NCI-H524 (cell line): ENCODE measurements around the gene ENSA.
A peak's percentile ranks its signal among the peaks of the same experiment; 100 is the strongest.
"Not testable (repeated sequence)": the region's sequence is repeated elsewhere in the genome, so short reads cannot be mapped to it uniquely, and the experiment has no call there.

Experiments
- DNase-seq, 2 experiments: peaks; one replicate each; lab custom pipeline; 2025; lab: John Stamatoyannopoulos, UW

ENSA gene

DNA sequence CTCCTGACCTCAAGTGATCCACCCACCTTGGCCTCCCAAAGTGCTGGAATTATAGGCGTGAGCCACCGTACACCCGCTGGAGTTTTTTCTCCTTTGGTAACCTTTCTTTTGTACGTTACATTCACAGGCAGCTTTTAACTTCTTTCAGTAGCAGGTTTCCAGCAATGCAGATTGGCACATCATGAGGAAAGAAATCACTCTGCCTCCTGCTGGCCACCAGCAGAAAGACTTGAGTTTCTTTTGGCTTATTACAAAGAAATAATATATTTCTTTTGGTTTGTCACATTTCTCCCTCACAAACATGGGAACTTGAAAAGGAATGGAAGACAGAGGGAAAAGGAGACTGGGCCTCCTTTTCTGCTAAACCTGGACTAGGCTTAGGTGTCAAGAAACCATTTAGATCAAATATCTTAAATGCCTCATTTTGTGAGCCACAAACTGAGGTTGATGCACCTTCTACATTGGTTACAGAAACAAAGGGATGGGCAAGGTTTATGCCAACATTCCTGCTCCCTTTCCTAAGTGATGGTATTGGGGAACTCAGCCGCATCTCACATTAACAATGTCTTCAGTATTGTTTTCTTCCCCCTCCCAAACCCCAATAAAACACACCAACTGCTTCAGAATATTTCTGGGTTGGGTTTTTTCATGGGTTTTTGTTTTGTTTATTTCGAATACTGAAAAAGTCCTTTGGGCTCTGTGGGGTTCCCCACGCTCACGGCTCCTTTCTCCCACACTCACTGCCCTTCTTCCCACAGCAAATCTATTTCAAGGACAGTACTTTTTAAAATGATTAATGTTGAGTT, 7.7 kb downstream of the ENSA start:
- DNase-seq = peak in 1 of 2 experiments; percentile 16

DNA sequence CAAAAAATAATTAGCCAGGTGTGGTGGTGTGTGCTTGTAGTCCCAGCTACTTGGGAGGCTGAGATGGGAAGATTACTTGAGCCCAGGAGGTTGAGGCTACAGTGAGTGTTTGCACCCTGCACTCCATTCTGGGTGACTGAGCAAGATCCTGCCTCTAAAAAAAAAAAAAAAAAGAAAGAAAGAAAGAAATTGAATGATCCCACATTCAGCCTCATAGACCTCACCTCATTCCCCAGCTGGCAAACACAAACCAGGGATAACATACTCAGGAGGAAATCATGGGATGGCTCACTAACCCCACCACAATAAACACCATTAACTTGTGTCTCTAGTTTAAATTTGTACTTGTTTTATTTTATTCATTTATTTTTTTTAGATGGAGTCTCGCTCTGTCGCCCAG, 8.5 kb downstream of the ENSA start:
- DNase-seq = no peak

- peak; percentile 0 to 24 for DNase-seq
Observed at GRCh38 chr1:150619576-150620509, 9.6 kb downstream of the ENSA start.

DNA sequence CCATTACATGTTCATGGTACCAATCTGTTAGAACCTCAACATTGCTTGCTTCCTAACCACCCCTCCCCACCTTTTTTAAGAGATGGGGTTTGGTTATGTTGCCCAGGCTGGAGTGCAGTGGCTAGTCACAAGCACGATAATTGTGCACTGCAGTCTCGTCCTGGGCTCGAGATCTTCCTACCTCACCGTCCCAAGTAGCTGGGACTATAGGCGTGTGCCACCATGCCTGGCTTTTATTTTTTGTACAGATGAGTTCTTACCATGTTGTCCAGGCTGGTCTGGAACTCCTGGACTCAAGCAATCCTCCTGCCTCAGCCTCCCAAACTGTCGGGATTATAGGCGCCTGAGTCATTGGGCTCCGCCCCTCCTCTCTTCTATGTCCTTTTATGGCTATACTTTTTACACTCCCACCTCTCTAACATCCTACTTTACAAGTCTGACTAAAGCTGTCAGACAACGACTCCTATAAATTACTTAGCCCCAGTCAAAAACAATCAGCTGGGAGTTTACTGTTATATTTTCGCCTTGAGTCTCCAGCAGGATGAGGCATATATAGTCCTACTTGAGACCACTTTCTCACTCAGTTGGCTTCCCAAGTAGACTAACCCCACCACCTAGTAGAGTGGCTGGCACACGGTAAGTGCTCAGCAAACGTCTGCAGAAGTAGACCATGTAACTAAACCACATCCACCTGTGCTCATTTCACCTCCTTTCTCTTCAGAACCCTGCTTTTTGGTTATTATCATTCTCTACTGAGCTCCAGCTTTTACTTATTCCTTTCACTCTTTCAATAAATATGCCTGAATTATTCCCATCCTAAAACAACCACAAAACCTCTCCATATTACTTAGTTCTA, 13.8 kb downstream of the ENSA start:
- DNase-seq = no peak

DNA sequence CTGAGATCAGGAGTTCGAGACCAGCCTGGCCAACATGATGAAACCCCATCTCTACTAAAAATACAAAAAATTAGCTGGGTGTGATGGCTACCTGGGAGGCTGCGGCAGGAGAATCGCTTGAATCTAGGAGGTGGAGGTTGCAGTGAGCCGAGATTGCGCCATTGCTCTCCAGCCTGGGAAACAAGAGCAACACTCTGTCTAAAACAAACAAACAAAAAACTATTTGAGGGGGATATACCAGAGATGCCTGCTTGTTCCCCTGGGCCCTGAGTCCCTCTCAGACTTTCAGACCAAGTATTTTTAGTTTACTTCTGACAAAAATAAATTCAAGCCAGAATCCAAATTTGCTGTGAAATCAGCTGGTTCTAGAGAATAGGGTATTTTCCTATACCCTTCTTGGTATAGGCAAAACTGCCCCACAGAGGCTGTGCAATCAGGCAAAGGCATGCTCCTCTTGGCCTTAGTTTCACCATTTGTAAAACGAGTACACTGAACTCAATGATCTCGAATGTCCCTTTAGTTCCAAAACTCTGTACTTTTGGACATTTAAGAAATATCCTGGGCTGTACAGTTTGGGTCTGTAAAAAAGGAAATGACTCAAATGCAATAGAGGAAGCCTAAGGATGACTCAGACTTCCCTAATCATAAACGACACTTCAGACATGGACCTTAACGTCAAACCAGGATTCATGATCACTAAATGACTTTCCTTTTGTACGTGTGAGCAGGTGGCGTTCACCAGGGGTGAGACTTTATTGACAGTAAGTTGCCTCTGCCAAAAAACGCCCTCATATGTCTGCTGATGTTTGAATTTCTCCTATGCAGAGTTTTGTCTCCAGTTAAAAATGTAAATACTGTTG, 16.1 kb downstream of the ENSA start:
- no peak for DNase-seq

- no peak for DNase-seq
Observed at GRCh38 chr1:150612014-150612345, 17.4 kb downstream of the ENSA start.

- DNase-seq = no peak
Observed at GRCh38 chr1:150610576-150610975, 18.8 kb downstream of the ENSA start.

DNA sequence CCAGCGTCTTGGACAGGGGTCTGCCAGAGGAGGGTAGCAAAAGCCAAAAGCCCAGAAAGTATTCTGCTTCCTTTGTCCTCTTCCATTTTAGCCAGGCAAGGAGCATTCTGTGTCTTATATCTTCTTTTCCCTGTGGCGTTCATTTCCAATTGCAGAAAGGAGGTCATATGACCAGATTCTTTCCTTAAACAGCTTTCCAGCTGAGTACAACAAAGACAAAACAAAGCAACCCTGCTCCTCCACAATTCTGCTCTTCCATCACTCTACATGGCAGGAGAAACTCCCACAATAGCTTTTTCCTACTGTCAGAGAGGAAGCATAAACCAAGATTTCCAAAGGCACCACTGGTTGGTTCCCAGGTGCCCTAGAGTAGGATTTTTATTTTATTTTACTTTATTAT, 19.7 kb downstream of the ENSA start:
- no peak for DNase-seq

DNA sequence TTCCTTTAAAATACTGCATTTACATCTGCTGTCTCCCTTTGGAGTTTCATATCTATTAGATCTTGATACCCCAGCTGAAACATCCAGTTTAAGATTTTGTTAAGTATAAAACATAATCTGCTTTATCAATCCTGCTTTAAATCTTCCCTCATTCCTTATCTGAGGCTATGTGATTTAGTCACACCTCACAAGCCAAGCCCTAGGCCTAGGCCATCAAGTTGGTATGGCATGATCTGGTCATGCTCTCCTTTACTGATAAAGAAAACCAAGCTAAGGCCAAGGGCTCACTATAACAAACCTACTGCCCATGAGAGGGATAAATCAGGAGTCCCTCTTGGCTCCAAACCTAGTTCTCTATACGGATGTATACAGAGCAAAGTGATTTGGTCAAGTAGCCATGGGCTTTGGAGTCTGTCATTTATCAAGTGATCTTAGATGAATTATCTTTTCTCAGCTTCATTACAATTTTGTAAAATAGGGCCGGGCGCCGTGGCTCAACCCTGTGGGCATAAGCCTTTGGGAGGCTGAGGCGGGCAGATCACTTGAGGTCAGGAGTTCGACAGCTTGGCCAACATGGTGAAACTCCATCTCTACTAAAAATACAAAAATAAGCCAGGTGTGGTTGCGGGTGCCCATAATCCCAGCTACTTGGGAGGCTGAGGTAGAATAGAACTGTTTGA, 22.8 kb downstream of the ENSA start:
- no peak for DNase-seq

GRCh38 chr1:150605451-150605731, 24.0 kb downstream of the ENSA start:
- DNase-seq = not testable (repeated sequence)

GRCh38 chr1:150604226-150604588, 25.2 kb downstream of the ENSA start:
- no peak for DNase-seq

DNA sequence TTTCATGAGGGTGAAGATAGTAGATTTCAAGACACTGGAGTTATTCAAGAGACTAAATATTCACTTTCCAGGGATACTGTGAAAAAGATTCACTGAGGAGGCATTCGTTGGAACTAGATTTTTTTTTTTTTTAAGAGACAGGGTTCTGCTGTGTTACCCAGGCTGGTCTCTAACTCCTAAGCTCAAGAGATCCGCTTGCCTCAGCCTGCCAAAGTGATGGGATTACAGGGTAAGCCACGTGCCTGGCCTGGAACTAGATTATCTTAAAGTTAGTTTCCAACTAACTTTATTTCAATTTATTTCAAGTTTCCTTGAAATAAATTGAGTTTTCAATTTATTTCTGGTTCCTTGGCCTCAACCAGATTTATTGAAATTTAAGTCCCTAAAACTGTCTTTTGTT, 25.7 kb downstream of the ENSA start:
- DNase-seq = no peak

DNA sequence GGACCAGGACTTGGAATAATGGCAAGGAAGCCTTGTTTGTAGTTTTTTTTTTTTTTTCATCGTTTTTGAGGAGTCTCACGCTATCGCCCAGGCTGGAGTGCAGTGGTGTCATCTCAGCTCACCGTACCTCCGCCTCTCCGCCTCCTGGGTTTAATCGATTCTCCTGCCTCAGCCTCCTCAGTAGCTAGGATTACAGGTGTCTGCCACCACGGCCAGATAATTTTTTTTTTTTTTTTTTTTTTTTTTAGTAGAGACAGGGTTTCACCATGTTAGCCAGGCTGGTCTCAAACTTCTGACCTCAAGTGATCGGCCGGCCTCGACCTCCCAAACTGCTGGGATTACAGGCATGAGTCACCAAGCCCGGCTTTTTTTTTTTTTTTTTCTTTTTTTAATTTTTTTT, 27.0 kb downstream of the ENSA start:
- DNase-seq = not testable (repeated sequence)

DNA sequence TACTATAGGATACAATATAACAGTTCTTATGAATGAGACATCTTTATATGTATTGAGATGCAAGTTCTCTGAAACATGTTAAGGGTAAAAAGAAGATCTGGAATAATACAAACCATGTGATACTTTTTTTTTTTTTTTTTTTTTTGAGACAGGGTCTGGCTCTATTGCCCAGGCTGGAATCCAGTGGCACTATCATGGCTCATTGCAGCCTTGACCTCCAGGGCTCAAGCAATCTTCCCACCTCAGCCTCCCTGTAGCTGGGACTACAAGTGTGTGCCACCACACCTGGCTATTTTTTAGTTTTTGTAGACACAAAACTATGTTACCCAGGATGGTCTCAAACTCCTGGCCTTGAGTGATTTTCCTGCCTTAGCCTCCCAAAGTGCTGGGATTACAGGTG, 27.9 kb downstream of the ENSA start:
- DNase-seq = no peak

DNA sequence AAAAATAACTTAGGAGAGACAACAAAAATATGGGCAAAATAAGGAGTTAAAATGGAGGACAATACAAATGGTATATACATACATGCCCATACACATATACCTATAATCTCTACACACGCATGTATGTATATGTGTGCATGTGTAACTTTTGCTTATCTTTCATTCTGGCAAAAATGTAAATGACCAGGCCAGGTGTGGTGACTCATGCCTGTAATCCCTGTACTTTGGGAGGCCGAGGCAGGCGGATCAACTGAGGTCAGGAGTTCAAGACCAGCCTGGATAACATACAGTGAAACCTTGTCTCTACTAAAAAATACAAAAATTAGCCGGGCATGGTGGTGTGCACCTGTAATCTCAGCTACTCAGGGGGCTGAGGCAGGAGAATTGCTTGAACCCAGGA, 31.1 kb downstream of the ENSA start:
- not testable (repeated sequence) for DNase-seq

GRCh38 chr1:150596976-150597375, 32.4 kb downstream of the ENSA start:
- no peak for DNase-seq

- DNase-seq = no peak
Observed at GRCh38 chr1:150596095-150596892, 33.1 kb downstream of the ENSA start.

- no peak for DNase-seq
Observed at GRCh38 chr1:150582371-150582770, 47.0 kb downstream of the ENSA start.

DNA sequence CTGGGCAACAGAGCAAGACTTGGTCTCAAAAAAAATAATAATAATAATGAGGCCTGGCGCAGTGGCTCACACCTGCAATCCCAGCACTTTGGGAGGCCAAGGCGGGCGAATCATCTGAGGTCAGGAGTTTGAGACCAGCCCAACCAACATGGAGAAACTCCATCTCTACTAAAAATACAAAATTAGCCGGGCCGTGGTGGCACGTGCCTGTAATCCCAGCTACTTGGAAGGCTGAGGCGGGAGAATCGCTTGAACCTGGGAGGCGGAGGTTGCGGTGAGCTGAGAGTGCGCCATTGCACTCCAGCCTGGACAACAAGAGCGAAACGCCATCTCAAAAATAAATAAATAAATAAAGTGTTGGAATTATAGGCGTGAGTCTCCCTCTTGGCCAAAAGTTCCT, 47.5 kb downstream of the ENSA start:
- not testable (repeated sequence) for DNase-seq

DNA sequence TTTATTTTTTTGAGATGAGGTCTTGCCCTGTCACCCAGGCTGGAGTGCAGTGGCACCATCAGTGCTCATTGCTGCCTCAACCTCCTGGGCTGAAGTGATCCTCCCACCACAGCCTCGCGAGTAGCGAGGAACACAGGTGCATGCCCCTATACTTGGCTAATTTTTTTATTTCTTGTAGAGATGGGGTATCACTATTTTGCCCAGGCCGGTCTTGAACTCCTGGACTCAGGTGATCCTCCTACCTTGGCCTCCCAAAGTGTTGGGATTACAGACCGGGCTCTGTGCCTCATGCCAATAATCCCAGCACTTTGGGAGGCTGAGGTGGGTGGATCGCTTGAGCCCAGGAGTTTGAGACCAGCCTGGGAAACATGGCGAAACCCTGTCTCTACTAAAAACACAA, 48.0 kb downstream of the ENSA start:
- DNase-seq = not testable (repeated sequence)
